GM23338 (cell line): ENCODE results near the gene ZNF526. TPM values are rescaled to one million over a fixed set of nuclear protein-coding genes. Genes with fewer than 3 reads are reported as not detected.
A peak's percentile ranks its signal among the peaks of the same experiment; 100 is the strongest.

Experiments
- ATAC-seq: fragments of 200-7000 bp; cut with Tn5 transposase; 3 replicates; pipeline ENCODE4 v1.9.1; 2020
- DNase-seq: peaks from one replicate; pipeline ENCODE4 v3.0.0-alpha.2; 2015; ENCODE audit warnings: low spot score
- H2AFZ ChIP-seq: fragments of 200-600 bp; sonication (generic); 2 replicates; pipeline ENCODE4 v1.8.0; 2016; ENCODE audit warnings: antibody characterized with exemption, mild to moderate bottlenecking, moderate library complexity
- H3F3A ChIP-seq: fragments of 200-600 bp; sonication (generic); replicated peaks from 2 replicates; pipeline ENCODE4 v1.8.0; 2017; ENCODE audit warnings: antibody characterized with exemption, mixed run types, low read depth
- H3K27ac ChIP-seq: fragments of 200-600 bp; sonication (generic); 2 replicates; pipeline ENCODE4 v1.6.1; 2016; ENCODE audit warnings: low read depth
- H3K27me3 ChIP-seq: fragments of 200-600 bp; sonication (generic); 2 replicates; pipeline ENCODE4 v1.8.0; 2016; ENCODE audit warnings: mild to moderate bottlenecking, mixed run types, moderate library complexity; ENCODE audit not compliant: insufficient read depth
- H3K36me3 ChIP-seq: fragments of 200-600 bp; sonication (generic); 2 replicates; pipeline ENCODE4 v1.8.0; 2016; ENCODE audit warnings: mild to moderate bottlenecking; ENCODE audit not compliant: insufficient read depth
- H3K4me1 ChIP-seq: fragments of 200-600 bp; sonication (generic); 2 replicates; pipeline ENCODE4 v1.8.0; 2016; ENCODE audit warnings: mild to moderate bottlenecking, moderate library complexity; ENCODE audit not compliant: insufficient read depth
- H3K4me2 ChIP-seq: fragments of 200-600 bp; sonication (generic); 2 replicates; pipeline ENCODE4 v1.7.1; 2017; ENCODE audit warnings: mixed run types
- H3K4me3 ChIP-seq: fragments of 200-600 bp; sonication (generic); 2 replicates; pipeline ENCODE4 v1.6.1; 2016; ENCODE audit warnings: mixed run types
- H3K79me2 ChIP-seq: fragments of 200-600 bp; sonication (generic); replicated peaks from 2 replicates; pipeline ENCODE4 v1.8.0; 2017; ENCODE audit warnings: mild to moderate bottlenecking; ENCODE audit not compliant: insufficient read depth
- H3K9me2 ChIP-seq: fragments of 200-600 bp; sonication (generic); 2 replicates; pipeline ENCODE4 v1.8.0; 2017; ENCODE audit not compliant: insufficient read depth
- H4K20me1 ChIP-seq: fragments of 200-600 bp; sonication (generic); replicated peaks from 2 replicates; pipeline ENCODE4 v1.8.0; 2017; ENCODE audit warnings: mild to moderate bottlenecking; ENCODE audit not compliant: insufficient read depth
- H3K27ac Mint-ChIP-seq: 2 replicates; pipeline ENCODE4 v1.8.0; 2020; ENCODE audit warnings: inconsistent platforms, mild to moderate bottlenecking, moderate library complexity, mixed read lengths
- H3K27me3 Mint-ChIP-seq: 3 replicates; pipeline ENCODE4 v1.8.0; 2022; ENCODE audit warnings: low read depth, mild to moderate bottlenecking, moderate library complexity, mixed read lengths, inconsistent platforms; ENCODE audit not compliant: insufficient read depth, poor library complexity
- H3K36me3 Mint-ChIP-seq: 3 replicates; pipeline ENCODE4 v1.8.0; 2021; ENCODE audit warnings: low read depth, mild to moderate bottlenecking, inconsistent platforms, moderate library complexity, mixed read lengths
- H3K4me1 Mint-ChIP-seq: 3 replicates; pipeline ENCODE4 v1.8.0; 2020; ENCODE audit warnings: mild to moderate bottlenecking, inconsistent platforms, mixed read lengths
- H3K4me3 Mint-ChIP-seq: 3 replicates; pipeline ENCODE4 v1.8.0; 2021; ENCODE audit warnings: moderate library complexity, mild to moderate bottlenecking, inconsistent platforms, mixed read lengths
- H3K9me3 Mint-ChIP-seq: 3 replicates; pipeline ENCODE4 v1.8.0; 2020; ENCODE audit warnings: moderate library complexity, mild to moderate bottlenecking, inconsistent platforms, mixed read lengths
- EZH2 ChIP-seq: fragments of 200-600 bp; sonication (generic); IDR thresholded peaks from one replicate; pipeline ENCODE4 v1.8.0; 2017; ENCODE audit warnings: antibody characterized with exemption, mild to moderate bottlenecking, low read depth; ENCODE audit not compliant: unreplicated experiment
- EZH2phosphoT487 ChIP-seq: fragments of 200-600 bp; sonication (generic); IDR thresholded peaks from one replicate; pipeline ENCODE4 v1.8.1; 2018; ENCODE audit warnings: antibody characterized with exemption; ENCODE audit not compliant: unreplicated experiment
- JUNB ChIP-seq: IDR thresholded peaks from one replicate; pipeline ENCODE4 v1.6.1; 2016; ENCODE audit warnings: antibody characterized with exemption; ENCODE audit not compliant: unreplicated experiment
- POLR2AphosphoS5 ChIP-seq: IDR thresholded peaks from 2 replicates; pipeline ENCODE4 v1.6.1; 2016; ENCODE audit warnings: antibody characterized with exemption, low read depth
- STAT1 ChIP-seq: IDR thresholded peaks from one replicate; pipeline ENCODE4 v1.6.1; 2016; ENCODE audit warnings: antibody characterized with exemption; ENCODE audit not compliant: unreplicated experiment
- ZNF331 ChIP-seq: fragments of 250-450 bp; sonication (Bioruptor Pico); IDR thresholded peaks from 2 replicates; pipeline ENCODE4 v1.5.0; 2020; ENCODE audit warnings: low read depth, mild to moderate bottlenecking, moderate library complexity
- polyA plus RNA-seq: library from polyadenylated mRNA; unstranded; fragments of >200 nt; fragmentation: Nextera tagmentation; extraction: Ambion mirVana; gene quantifications from 2 replicates; pipeline ENCODE4 v1.2.1, GENCODE V29; 2016
- total RNA-seq: library from RNA; depleted of rRNA; stranded (reverse); fragments of >200 nt; shearing (Covaris generic); gene quantifications from 2 replicates; pipeline ENCODE4 v1.2.3, GENCODE V29; 2014
- TF ChIP-seq, protein P1 (sequence below): IDR thresholded peaks from 2 replicates; pipeline ENCODE4 v1.6.1; 2016; ENCODE audit warnings: antibody characterized with exemption
- TF ChIP-seq, protein P2 (sequence below), 2 experiments: fragments of 200-600 bp in 1 of 2; sonication (generic) in 1 of 2; conservative IDR thresholded peaks; 2 replicates each; pipeline versions ENCODE4 v1.5.1 to v1.6.1; 2016 to 2017; ENCODE audit warnings: antibody characterized with exemption in 2 of 2, low read depth in 2 of 2, mild to moderate bottlenecking in 2 of 2, moderate library complexity in 1 of 2

The ZNF526 gene
- total and polyA plus RNA-seq, 2 experiments from 2014 or later, result 4.7 to 13.3 TPM

DNA sequence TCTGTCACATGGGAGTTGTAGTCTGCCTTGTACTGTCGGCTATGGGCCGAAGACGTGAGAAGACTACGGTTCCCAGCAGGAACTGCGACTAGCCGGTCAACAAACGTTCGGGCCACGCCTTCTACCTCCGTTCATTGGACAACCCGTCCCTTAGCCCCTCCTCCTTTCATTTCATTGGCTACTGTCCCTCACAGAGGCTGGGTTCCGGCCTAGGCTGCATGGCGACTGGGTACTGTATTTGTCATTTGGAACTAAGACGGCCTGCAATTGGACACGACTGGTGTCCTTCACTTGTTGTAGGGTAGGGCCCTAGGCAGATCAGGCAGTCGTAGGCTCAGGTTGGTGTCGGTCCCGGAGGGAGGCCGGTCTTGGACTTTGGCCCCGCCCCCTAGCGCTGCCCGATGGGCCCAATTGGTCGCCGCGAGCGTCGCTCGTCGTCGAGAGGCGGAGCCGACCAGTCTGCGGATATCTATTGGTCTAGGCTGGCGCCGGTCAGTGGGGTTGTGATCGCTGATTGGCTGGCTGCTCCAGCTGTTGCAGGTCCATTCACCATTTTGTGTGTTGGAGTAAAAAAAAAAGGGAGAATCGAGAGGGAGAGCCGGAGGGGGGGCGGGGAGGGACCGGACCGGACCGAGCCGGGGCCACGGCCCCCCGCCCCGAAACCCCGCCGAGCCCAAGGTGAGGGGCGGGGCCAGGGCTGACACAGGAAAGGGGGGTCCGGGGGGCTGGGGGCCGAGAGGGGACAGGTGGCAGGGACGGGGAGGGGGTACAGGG, 48.8 kb downstream of the ZNF526 start, which contains the start of gene CIC (continued):
- TF ChIP-seq, protein P1, sequence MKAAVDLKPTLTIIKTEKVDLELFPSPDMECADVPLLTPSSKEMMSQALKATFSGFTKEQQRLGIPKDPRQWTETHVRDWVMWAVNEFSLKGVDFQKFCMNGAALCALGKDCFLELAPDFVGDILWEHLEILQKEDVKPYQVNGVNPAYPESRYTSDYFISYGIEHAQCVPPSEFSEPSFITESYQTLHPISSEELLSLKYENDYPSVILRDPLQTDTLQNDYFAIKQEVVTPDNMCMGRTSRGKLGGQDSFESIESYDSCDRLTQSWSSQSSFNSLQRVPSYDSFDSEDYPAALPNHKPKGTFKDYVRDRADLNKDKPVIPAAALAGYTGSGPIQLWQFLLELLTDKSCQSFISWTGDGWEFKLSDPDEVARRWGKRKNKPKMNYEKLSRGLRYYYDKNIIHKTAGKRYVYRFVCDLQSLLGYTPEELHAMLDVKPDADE, result peak; percentile 91
- TF ChIP-seq JUNB (no peak), STAT1 (no peak), EZH2 (no peak)

- Histone ChIP-seq H3K27ac (peak overlapping the region; percentile 50), H3K4me2 (peak overlapping the region; percentile 78), H4K20me1 (no peaks in the 10 kb centered on the region), H2AFZ (no peak overlapping the region), H3K9me2 (no peaks in the 10 kb centered on the region), H3K27me3 (peaks cover 8% of the 10 kb centered on the region; the same call in 1 of the 2 replicates), H3K4me1 (peaks cover 9% of the 10 kb centered on the region; the same call in 1 of the 2 replicates), H3K36me3 (no peaks in the 10 kb centered on the region), H3K4me3 (peak overlapping the region; percentile 60), H3F3A (peaks cover 4% of the 10 kb centered on the region; the same call in 1 of the 2 replicates), H3K79me2 (0 out of 2 replicates have a peak, but pooled peaks cover 6% of the 10 kb centered on the region)
- ATAC-seq, result no peak
- Mint-ChIP-seq H3K9me3 (no peaks in the 10 kb centered on the region), H3K27me3 (peaks cover 4% of the 10 kb centered on the region), H3K4me1 (peaks cover 27% of the 10 kb centered on the region), H3K36me3 (peaks cover 8% of the 10 kb centered on the region; the same call in 1 of the 3 replicates), H3K27ac (peak overlapping the region; percentile 75), H3K4me3 (no peak overlapping the region; the same call in 2 of the 3 replicates)
- DNase-seq, result no peak
- TF ChIP-seq, protein P1, result no peak
- no peak for TF ChIP-seq POLR2AphosphoS5
Observed at GRCh38 chr19:42269478-42270345, 49.6 kb downstream of the ZNF526 start.

DNA sequence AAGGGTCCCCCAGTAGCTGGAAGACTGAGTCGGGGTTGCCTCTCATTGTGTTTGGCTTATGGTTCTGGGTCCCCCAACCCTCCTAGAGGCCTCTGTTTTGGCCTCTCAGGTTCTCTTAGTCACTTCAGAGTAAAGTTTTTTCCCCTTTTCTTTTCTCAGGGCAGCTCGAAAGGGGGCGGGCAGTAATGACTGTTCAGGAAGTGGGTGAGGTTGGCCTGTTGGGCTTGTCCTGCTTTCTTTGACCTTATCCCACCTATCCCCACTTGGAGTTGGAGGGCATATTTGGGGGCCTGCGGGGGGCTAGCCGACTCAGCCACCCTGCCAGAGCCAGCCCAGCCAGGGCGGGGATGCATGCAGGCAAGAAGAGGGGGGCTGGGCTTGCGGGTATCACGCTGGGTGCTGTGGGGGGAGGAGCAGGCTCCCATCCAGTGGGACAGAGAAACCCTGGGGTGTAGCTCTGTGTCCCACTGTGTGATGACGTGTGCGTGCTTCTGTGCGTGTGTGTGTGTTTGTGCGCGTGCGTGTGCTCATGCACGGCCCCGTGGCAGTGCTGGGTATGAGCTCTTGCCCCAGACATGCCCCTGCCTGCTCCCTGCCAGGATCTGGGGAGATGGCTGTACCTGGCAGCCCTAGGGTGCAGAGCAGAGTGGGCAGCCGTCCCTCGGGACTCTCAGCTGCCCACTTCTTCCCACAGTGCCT, 50.4 kb downstream of the ZNF526 start:
- Histone ChIP-seq H3K4me2 (peak overlapping the region; percentile 78), H3K9me2 (no peaks in the 10 kb centered on the region), H3K4me3 (peak overlapping the region; percentile 60; the same call in 1 of the 2 replicates), H3K36me3 (no peaks in the 10 kb centered on the region), H2AFZ (no peak overlapping the region), H3K79me2 (peaks cover 6% of the 10 kb centered on the region; the same call in 1 of the 2 replicates), H3K4me1 (peaks cover 9% of the 10 kb centered on the region; the same call in 1 of the 2 replicates), H3K27me3 (peaks cover 8% of the 10 kb centered on the region; the same call in 1 of the 2 replicates), H4K20me1 (no peaks in the 10 kb centered on the region), H3F3A (peaks cover 4% of the 10 kb centered on the region; the same call in 1 of the 2 replicates), H3K27ac (peak overlapping the region; percentile 50)
- Mint-ChIP-seq H3K36me3 (peaks cover 13% of the 10 kb centered on the region; the same call in 2 of the 3 replicates), H3K27me3 (peaks cover 4% of the 10 kb centered on the region), H3K4me3 (no peak overlapping the region; the same call in 2 of the 3 replicates), H3K9me3 (no peaks in the 10 kb centered on the region), H3K4me1 (peaks cover 27% of the 10 kb centered on the region), H3K27ac (peak overlapping the region; percentile 75)
- DNase-seq (no peak), ATAC-seq (no peak)
- TF ChIP-seq, protein P2, sequence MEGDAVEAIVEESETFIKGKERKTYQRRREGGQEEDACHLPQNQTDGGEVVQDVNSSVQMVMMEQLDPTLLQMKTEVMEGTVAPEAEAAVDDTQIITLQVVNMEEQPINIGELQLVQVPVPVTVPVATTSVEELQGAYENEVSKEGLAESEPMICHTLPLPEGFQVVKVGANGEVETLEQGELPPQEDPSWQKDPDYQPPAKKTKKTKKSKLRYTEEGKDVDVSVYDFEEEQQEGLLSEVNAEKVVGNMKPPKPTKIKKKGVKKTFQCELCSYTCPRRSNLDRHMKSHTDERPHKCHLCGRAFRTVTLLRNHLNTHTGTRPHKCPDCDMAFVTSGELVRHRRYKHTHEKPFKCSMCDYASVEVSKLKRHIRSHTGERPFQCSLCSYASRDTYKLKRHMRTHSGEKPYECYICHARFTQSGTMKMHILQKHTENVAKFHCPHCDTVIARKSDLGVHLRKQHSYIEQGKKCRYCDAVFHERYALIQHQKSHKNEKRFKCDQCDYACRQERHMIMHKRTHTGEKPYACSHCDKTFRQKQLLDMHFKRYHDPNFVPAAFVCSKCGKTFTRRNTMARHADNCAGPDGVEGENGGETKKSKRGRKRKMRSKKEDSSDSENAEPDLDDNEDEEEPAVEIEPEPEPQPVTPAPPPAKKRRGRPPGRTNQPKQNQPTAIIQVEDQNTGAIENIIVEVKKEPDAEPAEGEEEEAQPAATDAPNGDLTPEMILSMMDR (conservative IDR thresholded peaks at IDR 0.05; ENCODE audit: low read depth in 2 of 2), result no peak
- TF ChIP-seq ZNF331 (no peak), EZH2phosphoT487 (no peak)
